Trophoblast cell (in vitro differentiated cells and primary cell): ENCODE data around the gene FBLN5.

Source experiments
- DNase-seq, 2 donors: peaks; one replicate each; pipeline ENCODE4 v3.0.0-alpha.2; 2016
- H2AFZ ChIP-seq: 2 replicates; pipeline ENCODE4 v1.6.1; 2013; ENCODE audit warnings: low read length, moderate library complexity, mild to moderate bottlenecking; ENCODE audit not compliant: insufficient read depth, poor library complexity
- H2AK5ac ChIP-seq: 2 replicates; pipeline ENCODE4 v1.6.1; 2013; ENCODE audit warnings: mild to moderate bottlenecking, low read length
- H2BK120ac ChIP-seq: 2 replicates; pipeline ENCODE4 v1.6.1; 2013; ENCODE audit warnings: low read length, mild to moderate bottlenecking, moderate library complexity; ENCODE audit not compliant: insufficient read depth, poor library complexity
- H2BK12ac ChIP-seq: 2 replicates; pipeline ENCODE4 v1.6.1; 2013; ENCODE audit warnings: mild to moderate bottlenecking, low read length, moderate library complexity
- H2BK5ac ChIP-seq: 2 replicates; pipeline ENCODE4 v1.6.1; 2013; ENCODE audit warnings: low read length, low read depth, moderate library complexity, mild to moderate bottlenecking; ENCODE audit not compliant: poor library complexity
- H3K14ac ChIP-seq: 2 replicates; pipeline ENCODE4 v1.6.1; 2013; ENCODE audit warnings: mild to moderate bottlenecking, low read length
- H3K18ac ChIP-seq: 2 replicates; pipeline ENCODE4 v1.6.1; 2013; ENCODE audit warnings: mild to moderate bottlenecking, low read length
- H3K23ac ChIP-seq: 2 replicates; pipeline ENCODE4 v1.6.1; 2013; ENCODE audit warnings: low read length
- H3K27ac ChIP-seq: 2 replicates; pipeline ENCODE4 v1.5.1; 2013; ENCODE audit warnings: low read depth, mild to moderate bottlenecking, inconsistent platforms, low read length, moderate library complexity
- H3K27me3 ChIP-seq: 2 replicates; pipeline ENCODE4 v1.6.1; 2013; ENCODE audit warnings: inconsistent platforms, mild to moderate bottlenecking, low read length, moderate library complexity; ENCODE audit not compliant: insufficient read depth
- H3K36me3 ChIP-seq, 2 experiments: 1 replicate in 1 of 2; 2 replicates in 1 of 2; pipeline ENCODE4 v1.6.1; 2013; ENCODE audit warnings: low read length in 2 of 2, mild to moderate bottlenecking in 2 of 2, moderate library complexity in 1 of 2; ENCODE audit not compliant: insufficient read depth in 2 of 2, control insufficient read depth in 1 of 2
- H3K4ac ChIP-seq: 2 replicates; pipeline ENCODE4 v1.6.1; 2013; ENCODE audit warnings: low read depth, mild to moderate bottlenecking, low read length, moderate library complexity
- H3K4me1 ChIP-seq, 2 experiments: 1 replicate in 1 of 2; 2 replicates in 1 of 2; pipeline ENCODE4 v1.6.1; 2013; ENCODE audit warnings: low read length in 2 of 2, mild to moderate bottlenecking in 2 of 2, moderate library complexity in 1 of 2; ENCODE audit not compliant: insufficient read depth in 2 of 2, control insufficient read depth in 1 of 2
- H3K4me2 ChIP-seq: 2 replicates; pipeline ENCODE4 v1.6.1; 2013; ENCODE audit warnings: inconsistent platforms, mild to moderate bottlenecking, low read length, moderate library complexity
- H3K4me3 ChIP-seq: 2 replicates; pipeline ENCODE4 v1.5.1; 2013; ENCODE audit warnings: mild to moderate bottlenecking, low read depth, low read length, inconsistent platforms
- H3K79me1 ChIP-seq: one replicate; pipeline ENCODE4 v1.6.1; 2013; ENCODE audit warnings: low read length
- H3K79me2 ChIP-seq: 2 replicates; pipeline ENCODE4 v1.6.1; 2013; ENCODE audit warnings: low read length, mild to moderate bottlenecking; ENCODE audit not compliant: control insufficient read depth, insufficient read depth, poor library complexity
- H3K9ac ChIP-seq: 2 replicates; pipeline ENCODE4 v1.6.1; 2013; ENCODE audit warnings: mild to moderate bottlenecking, low read length
- H3K9me3 ChIP-seq: 2 replicates; pipeline ENCODE4 v1.6.1; 2013; ENCODE audit warnings: low read depth, mild to moderate bottlenecking, control low read depth, inconsistent platforms, low read length; ENCODE audit not compliant: insufficient read depth
- H4K12ac ChIP-seq: 2 replicates; pipeline ENCODE4 v1.6.1; 2013; ENCODE audit warnings: low read depth, mild to moderate bottlenecking, low read length, moderate library complexity
- H4K8ac ChIP-seq: 2 replicates; pipeline ENCODE4 v1.6.1; 2013; ENCODE audit warnings: low read depth, mild to moderate bottlenecking, low read length, moderate library complexity
- H4K91ac ChIP-seq: one replicate; pipeline ENCODE4 v1.6.1; 2013; ENCODE audit warnings: low read depth, mild to moderate bottlenecking, low read length, moderate library complexity
- WGBS: extraction: QIAGEN DNeasy Blood & Tissue Kit; methylation state at CpG from one replicate; pipeline ENCODE4 v1.1.7; 2013; ENCODE audit warnings: missing lambda C conversion rate; ENCODE audit not compliant: insufficient read length, insufficient coverage; ENCODE audit errors: extremely low coverage; 5-methylcytosine and 5-hydroxymethylcytosine counted together

The FBLN5 gene

GRCh38 chr14:91884664-91885063, 62.8 kb downstream of the FBLN5 start:
- Histone ChIP-seq H2AFZ (no peak overlapping the region), H4K8ac (no peak overlapping the region), H3K27me3 (no peaks in the 10 kb centered on the region), H2BK5ac (no peak overlapping the region), H4K91ac (no peak overlapping the region), H3K9ac (no peak overlapping the region), H3K9me3 (peaks cover 4% of the 10 kb centered on the region), H2AK5ac (no peak overlapping the region), H3K79me2 (no peaks in the 10 kb centered on the region), H3K4me3 (no peak overlapping the region), H2BK12ac (no peak overlapping the region), H3K4ac (no peak overlapping the region), H3K14ac (no peak overlapping the region), H4K12ac (no peak overlapping the region), H3K4me2 (no peak overlapping the region), H3K4me1 (no peaks in the 10 kb centered on the region), H2BK120ac (no peak overlapping the region), H3K23ac (no peak overlapping the region), H3K27ac (no peak overlapping the region), H3K36me3 (no peaks in the 10 kb centered on the region), H3K18ac (no peak overlapping the region), H3K79me1 (no peaks in the 10 kb centered on the region)
- WGBS = no CpG with 5 or more reads among the region's 6 CpGs
- DNase-seq = no peak

- Histone ChIP-seq H2AK5ac (no peak overlapping the region), H3K9ac (no peak overlapping the region), H2AFZ (no peak overlapping the region), H4K12ac (no peak overlapping the region), H3K4me3 (no peak overlapping the region), H4K8ac (no peak overlapping the region), H3K14ac (no peak overlapping the region), H3K4me1 (no peaks in the 10 kb centered on the region), H3K18ac (no peak overlapping the region), H3K36me3 (no peaks in the 10 kb centered on the region), H2BK5ac (no peak overlapping the region), H2BK12ac (no peak overlapping the region), H3K23ac (no peak overlapping the region), H2BK120ac (no peak overlapping the region), H3K79me2 (no peaks in the 10 kb centered on the region), H3K79me1 (no peaks in the 10 kb centered on the region), H3K4ac (no peak overlapping the region), H3K4me2 (no peak overlapping the region), H3K9me3 (peaks cover 4% of the 10 kb centered on the region), H4K91ac (no peak overlapping the region), H3K27ac (no peak overlapping the region), H3K27me3 (no peaks in the 10 kb centered on the region)
- WGBS = no CpG with 5 or more reads among the region's 9 CpGs
- DNase-seq = no peak
Measured at GRCh38 chr14:91883753-91884152, 63.7 kb downstream of the FBLN5 start.

GRCh38 chr14:91882776-91883175, 64.7 kb downstream of the FBLN5 start:
- no peak overlapping the region for H3K9ac ChIP-seq
- H3K4me2 ChIP-seq = no peak overlapping the region
- no peak overlapping the region for H2AFZ ChIP-seq
- no CpG with 5 or more reads among the region's 4 CpGs for WGBS
- no peak for DNase-seq
- no peak overlapping the region for H2BK12ac ChIP-seq
- no peak overlapping the region for H3K4me3 ChIP-seq
- peaks cover 4% of the 10 kb centered on the region for H3K9me3 ChIP-seq
- H3K79me2 ChIP-seq = no peaks in the 10 kb centered on the region
- H4K8ac ChIP-seq = no peak overlapping the region
- no peak overlapping the region for H2AK5ac ChIP-seq
- H3K18ac ChIP-seq = no peak overlapping the region
- H3K4me1 ChIP-seq = no peaks in the 10 kb centered on the region
- no peak overlapping the region for H4K12ac ChIP-seq
- no peak overlapping the region for H3K4ac ChIP-seq
- H2BK120ac ChIP-seq = no peak overlapping the region
- no peak overlapping the region for H4K91ac ChIP-seq
- H3K14ac ChIP-seq = no peak overlapping the region
- no peaks in the 10 kb centered on the region for H3K27me3 ChIP-seq
- no peak overlapping the region for H3K23ac ChIP-seq
- no peak overlapping the region for H3K27ac ChIP-seq
- H3K36me3 ChIP-seq = no peaks in the 10 kb centered on the region
- H3K79me1 ChIP-seq = no peaks in the 10 kb centered on the region
- no peak overlapping the region for H2BK5ac ChIP-seq

- no peak overlapping the region for H2BK5ac ChIP-seq
- H3K4me2 ChIP-seq = no peak overlapping the region
- no peak overlapping the region for H2AFZ ChIP-seq
- no peaks in the 10 kb centered on the region for H3K4me1 ChIP-seq
- H3K79me1 ChIP-seq = no peaks in the 10 kb centered on the region
- H3K9ac ChIP-seq = no peak overlapping the region
- WGBS = no CpG with 5 or more reads among the region's 5 CpGs
- H3K23ac ChIP-seq = no peak overlapping the region
- no peak overlapping the region for H3K14ac ChIP-seq
- H2BK12ac ChIP-seq = no peak overlapping the region
- H2AK5ac ChIP-seq = no peak overlapping the region
- no peak overlapping the region for H3K4me3 ChIP-seq
- no peak overlapping the region for H4K91ac ChIP-seq
- H3K27me3 ChIP-seq = no peaks in the 10 kb centered on the region
- H3K9me3 ChIP-seq = peaks cover 4% of the 10 kb centered on the region
- DNase-seq = no peak
- no peaks in the 10 kb centered on the region for H3K79me2 ChIP-seq
- no peak overlapping the region for H3K27ac ChIP-seq
- no peak overlapping the region for H4K8ac ChIP-seq
- no peaks in the 10 kb centered on the region for H3K36me3 ChIP-seq
- no peak overlapping the region for H4K12ac ChIP-seq
- H3K18ac ChIP-seq = no peak overlapping the region
- H2BK120ac ChIP-seq = no peak overlapping the region
- no peak overlapping the region for H3K4ac ChIP-seq
Measured at GRCh38 chr14:91882369-91882768, 65.1 kb downstream of the FBLN5 start.
